Left ventricle myocardium inferior (tissue), 1 donor: Measurements from ENCODE around the gene PSMD5. TPM values are rescaled to one million over a fixed set of nuclear protein-coding genes. Genes with fewer than 3 reads are reported as not detected.

ENCODE experiments used
- DNase-seq: peaks from one replicate; pipeline ENCODE4 v3.0.0-alpha.2; 2020
- H3K27ac ChIP-seq: fragments of 200-600 bp; replicated peaks from 2 replicates; pipeline ENCODE4 v1.8.0; 2021
- H3K27me3 ChIP-seq: fragments of 200-600 bp; 2 replicates; pipeline ENCODE4 v1.8.0; 2021; ENCODE audit warnings: low read depth
- H3K36me3 ChIP-seq: fragments of 200-600 bp; 2 replicates; pipeline ENCODE4 v1.8.0; 2021
- H3K4me1 ChIP-seq: fragments of 200-600 bp; 2 replicates; pipeline ENCODE4 v1.8.0; 2021
- H3K4me3 ChIP-seq: fragments of 200-600 bp; 2 replicates; pipeline ENCODE4 v1.8.0; 2021; ENCODE audit warnings: mild to moderate bottlenecking, moderate library complexity
- H3K9me3 ChIP-seq: fragments of 200-600 bp; replicated peaks from 2 replicates; pipeline ENCODE4 v1.8.0; 2021
- intact Hi-C: fragments of 100-400 bp; cut with micrococcal nuclease; formaldehyde crosslinking; loops from one replicate; pipeline ENCODE4 v1.11.0; 2022
- total RNA-seq: library from RNA; stranded (reverse); fragmentation: NEBNext Ultra II Directional; extraction: Animal tissue kit (Norgen Biotek cat#: 25700); gene quantifications from one replicate; pipeline ENCODE4 v1.2.1, GENCODE V29; 2021
- TF ChIP-seq, protein P1 (sequence below): fragments of 200-600 bp; IDR thresholded peaks from 2 replicates; pipeline ENCODE4 v1.8.0; 2021; ENCODE audit warnings: antibody characterized with exemption, mild to moderate bottlenecking, borderline replicate concordance
- donor health status: DM: no; HTN: yes; CAD: no; lungs with severe emphysema.

PSMD5 gene
- total RNA-seq, 1 donor from 2014 or later: 16.2 TPM

- Histone ChIP-seq H3K36me3 (peaks cover 17% of the 10 kb centered on the region), H3K27ac (no peak overlapping the region), H3K4me1 (peaks cover 35% of the 10 kb centered on the region), H3K9me3 (no peaks in the 10 kb centered on the region), H3K27me3 (no peaks in the 10 kb centered on the region), H3K4me3 (no peak overlapping the region)
- intact Hi-C loops: no loop called here
- DNase-seq: no peak
- TF ChIP-seq, protein P1, sequence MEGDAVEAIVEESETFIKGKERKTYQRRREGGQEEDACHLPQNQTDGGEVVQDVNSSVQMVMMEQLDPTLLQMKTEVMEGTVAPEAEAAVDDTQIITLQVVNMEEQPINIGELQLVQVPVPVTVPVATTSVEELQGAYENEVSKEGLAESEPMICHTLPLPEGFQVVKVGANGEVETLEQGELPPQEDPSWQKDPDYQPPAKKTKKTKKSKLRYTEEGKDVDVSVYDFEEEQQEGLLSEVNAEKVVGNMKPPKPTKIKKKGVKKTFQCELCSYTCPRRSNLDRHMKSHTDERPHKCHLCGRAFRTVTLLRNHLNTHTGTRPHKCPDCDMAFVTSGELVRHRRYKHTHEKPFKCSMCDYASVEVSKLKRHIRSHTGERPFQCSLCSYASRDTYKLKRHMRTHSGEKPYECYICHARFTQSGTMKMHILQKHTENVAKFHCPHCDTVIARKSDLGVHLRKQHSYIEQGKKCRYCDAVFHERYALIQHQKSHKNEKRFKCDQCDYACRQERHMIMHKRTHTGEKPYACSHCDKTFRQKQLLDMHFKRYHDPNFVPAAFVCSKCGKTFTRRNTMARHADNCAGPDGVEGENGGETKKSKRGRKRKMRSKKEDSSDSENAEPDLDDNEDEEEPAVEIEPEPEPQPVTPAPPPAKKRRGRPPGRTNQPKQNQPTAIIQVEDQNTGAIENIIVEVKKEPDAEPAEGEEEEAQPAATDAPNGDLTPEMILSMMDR: no peak
These were observed 4.8 kb downstream of the PSMD5 start for GRCh38 chr9:120837921-120838320.

GRCh38 chr9:120833325-120833724 is 9.4 kb downstream of the PSMD5 start:
- Histone ChIP-seq H3K36me3 (peaks cover 52% of the 10 kb centered on the region), H3K27ac (no peak overlapping the region), H3K9me3 (no peaks in the 10 kb centered on the region), H3K4me1 (no peaks in the 10 kb centered on the region), H3K27me3 (no peaks in the 10 kb centered on the region), H3K4me3 (no peak overlapping the region)
- intact Hi-C loops: no loop called here
- TF ChIP-seq, protein P1: no peak
- no peak for DNase-seq

DNA sequence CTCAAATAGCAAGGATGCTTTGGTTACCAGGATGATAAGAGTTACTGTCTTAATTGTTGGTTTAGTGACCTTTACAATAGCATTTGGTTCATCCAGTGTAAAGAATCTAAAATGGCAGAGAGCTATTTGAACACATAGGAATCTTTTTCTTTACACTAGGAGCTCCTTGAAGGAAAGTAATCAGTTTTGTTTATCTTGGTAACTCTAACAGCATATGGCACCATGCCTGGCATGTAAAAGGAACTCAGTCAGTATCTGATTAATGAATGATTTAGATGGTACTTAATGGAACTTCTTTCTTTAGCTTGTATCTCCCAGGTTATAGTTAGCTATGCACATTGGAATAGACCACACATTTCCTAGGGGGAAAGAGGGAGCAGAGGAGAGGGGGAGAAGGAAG is 9.9 kb downstream of the PSMD5 start:
- intact Hi-C loops: no loop called here
- Histone ChIP-seq H3K36me3 (peaks cover 55% of the 10 kb centered on the region), H3K9me3 (no peaks in the 10 kb centered on the region), H3K4me1 (no peaks in the 10 kb centered on the region), H3K27me3 (no peaks in the 10 kb centered on the region), H3K27ac (no peak overlapping the region), H3K4me3 (no peak overlapping the region)
- TF ChIP-seq, protein P1: no peak
- no peak for DNase-seq

DNA sequence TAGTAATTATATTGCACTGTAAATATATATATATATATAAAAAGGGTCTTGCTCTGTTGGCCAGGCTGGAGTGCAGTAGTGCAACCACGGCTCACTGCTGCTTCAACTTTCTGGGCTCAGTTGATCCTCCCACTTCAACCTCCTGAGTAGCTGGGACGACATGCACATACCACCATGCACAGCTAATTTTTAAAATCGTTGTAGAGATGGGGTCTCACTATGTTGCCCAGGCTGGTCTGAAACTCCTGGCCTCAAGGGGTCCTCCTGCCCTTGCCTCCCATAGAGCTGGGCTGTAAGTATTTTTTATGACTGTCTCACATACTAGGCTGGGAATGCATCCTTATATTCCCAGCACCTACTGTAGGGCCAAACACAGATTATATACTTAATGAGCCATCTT is 11.9 kb downstream of the PSMD5 start:
- Histone ChIP-seq H3K36me3 (peaks cover 74% of the 10 kb centered on the region), H3K27ac (no peak overlapping the region), H3K27me3 (no peaks in the 10 kb centered on the region), H3K9me3 (peaks cover 5% of the 10 kb centered on the region), H3K4me1 (no peaks in the 10 kb centered on the region), H3K4me3 (no peak overlapping the region)
- intact Hi-C loops: no loop called here
- TF ChIP-seq, protein P1: no peak
- DNase-seq: no peak

GRCh38 chr9:120830151-120830550 is 12.6 kb downstream of the PSMD5 start:
- no peak overlapping the region for H3K27ac ChIP-seq
- H3K36me3 ChIP-seq: peaks cover 75% of the 10 kb centered on the region
- intact Hi-C loops: no loop called here
- H3K9me3 ChIP-seq: peaks cover 12% of the 10 kb centered on the region
- TF ChIP-seq, protein P1: no peak
- H3K4me3 ChIP-seq: no peak overlapping the region
- no peaks in the 10 kb centered on the region for H3K4me1 ChIP-seq
- H3K27me3 ChIP-seq: no peaks in the 10 kb centered on the region
- no peak for DNase-seq

- Histone ChIP-seq H3K27ac (no peak overlapping the region), H3K36me3 (peaks cover 79% of the 10 kb centered on the region), H3K9me3 (peaks cover 16% of the 10 kb centered on the region), H3K4me1 (no peaks in the 10 kb centered on the region), H3K4me3 (no peak overlapping the region), H3K27me3 (no peaks in the 10 kb centered on the region)
- TF ChIP-seq, protein P1: no peak
- intact Hi-C loops: no loop called here
- no peak for DNase-seq
These were observed 13.1 kb downstream of the PSMD5 start for GRCh38 chr9:120829650-120830049.
